Measurements from ENCODE around the gene DAB2.

DAB2 gene

DNA sequence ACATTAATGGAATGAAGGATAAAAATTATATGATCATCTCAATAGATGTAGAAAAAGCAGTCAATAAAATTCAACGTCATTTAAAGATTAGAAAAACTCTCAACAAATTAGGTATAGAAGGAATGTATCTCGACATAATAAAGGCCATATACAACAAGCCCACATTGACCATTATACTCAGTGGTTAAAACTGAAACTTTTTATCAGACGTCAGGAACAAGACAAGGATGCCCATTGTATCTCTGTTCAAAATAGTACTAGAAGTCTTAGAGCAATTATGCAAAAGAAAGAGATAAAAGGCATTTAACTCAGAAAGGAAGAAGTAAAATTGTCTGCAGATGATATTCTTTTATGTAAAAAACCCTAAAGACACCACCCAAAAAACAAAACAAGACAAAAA, 101.2 kb downstream of the DAB2 start (continued):
- TF ChIP-seq, protein P1, sequence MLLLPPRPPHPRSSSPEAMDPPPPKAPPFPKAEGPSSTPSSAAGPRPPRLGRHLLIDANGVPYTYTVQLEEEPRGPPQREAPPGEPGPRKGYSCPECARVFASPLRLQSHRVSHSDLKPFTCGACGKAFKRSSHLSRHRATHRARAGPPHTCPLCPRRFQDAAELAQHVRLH (tag by site-specific recombination; IDR thresholded peaks at IDR 0.05): no peak
- TF ChIP-seq BCL11B (tag by site-specific recombination; IDR thresholded peaks at IDR 0.05; ENCODE audit: low read depth) (no peak), ZNF10 (tag by site-specific recombination; IDR thresholded peaks at IDR 0.05) (no peak), ZNF561 (tag by site-specific recombination; IDR thresholded peaks at IDR 0.05; ENCODE audit: borderline replicate concordance) (no peak), ZNF404 (tag by site-specific recombination; IDR thresholded peaks at IDR 0.05) (no peak), ZNF830 (tag by site-specific recombination; IDR thresholded peaks at IDR 0.05; ENCODE audit: low read depth) (no peak), ZNF184 (tag by site-specific recombination; IDR thresholded peaks at IDR 0.05) (no peak), ZBTB1 (tag by site-specific recombination; IDR thresholded peaks at IDR 0.05) (no peak), GLIS1 (tag by site-specific recombination; IDR thresholded peaks at IDR 0.05) (no peak), HOXA7 (CRISPR knock-in tag; IDR thresholded peaks at IDR 0.05; ENCODE audit: borderline replicate concordance) (no peak), ZNF560 (tag by site-specific recombination; IDR thresholded peaks at IDR 0.05; ENCODE audit: borderline replicate concordance) (no peak)
- TF ChIP-seq, protein P2, sequence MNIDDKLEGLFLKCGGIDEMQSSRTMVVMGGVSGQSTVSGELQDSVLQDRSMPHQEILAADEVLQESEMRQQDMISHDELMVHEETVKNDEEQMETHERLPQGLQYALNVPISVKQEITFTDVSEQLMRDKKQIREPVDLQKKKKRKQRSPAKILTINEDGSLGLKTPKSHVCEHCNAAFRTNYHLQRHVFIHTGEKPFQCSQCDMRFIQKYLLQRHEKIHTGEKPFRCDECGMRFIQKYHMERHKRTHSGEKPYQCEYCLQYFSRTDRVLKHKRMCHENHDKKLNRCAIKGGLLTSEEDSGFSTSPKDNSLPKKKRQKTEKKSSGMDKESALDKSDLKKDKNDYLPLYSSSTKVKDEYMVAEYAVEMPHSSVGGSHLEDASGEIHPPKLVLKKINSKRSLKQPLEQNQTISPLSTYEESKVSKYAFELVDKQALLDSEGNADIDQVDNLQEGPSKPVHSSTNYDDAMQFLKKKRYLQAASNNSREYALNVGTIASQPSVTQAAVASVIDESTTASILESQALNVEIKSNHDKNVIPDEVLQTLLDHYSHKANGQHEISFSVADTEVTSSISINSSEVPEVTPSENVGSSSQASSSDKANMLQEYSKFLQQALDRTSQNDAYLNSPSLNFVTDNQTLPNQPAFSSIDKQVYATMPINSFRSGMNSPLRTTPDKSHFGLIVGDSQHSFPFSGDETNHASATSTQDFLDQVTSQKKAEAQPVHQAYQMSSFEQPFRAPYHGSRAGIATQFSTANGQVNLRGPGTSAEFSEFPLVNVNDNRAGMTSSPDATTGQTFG (tag by site-specific recombination; IDR thresholded peaks at IDR 0.05; ENCODE audit: borderline replicate concordance): no peak

Data from HEK293 (cell line).